Epithelial cell of esophagus (primary cell): Measurements from ENCODE around the gene LURAP1L.

ENCODE experiments used
- DNase-seq: peaks from one replicate; pipeline ENCODE4 v3.0.0; 2010; ENCODE audit warnings: low read depth
- H3K4me3 ChIP-seq: 2 replicates; pipeline ENCODE4 v1.5.1; 2011; ENCODE audit warnings: mild to moderate bottlenecking, low read length, control low read depth
- CTCF ChIP-seq: IDR thresholded peaks from 2 replicates; pipeline ENCODE4 v1.5.1; 2011; ENCODE audit warnings: low read depth, mild to moderate bottlenecking, low read length, control low read depth, inconsistent platforms; ENCODE audit not compliant: insufficient read depth; ENCODE audit errors: missing control alignments

Gene LURAP1L

GRCh38 chr9:12811935-12812334, 37.1 kb downstream of the LURAP1L start:
- DNase-seq, result no peak
- TF ChIP-seq CTCF, result no peak
- H3K4me3 ChIP-seq, result no peak overlapping the region

GRCh38 chr9:12812710-12813109, 37.9 kb downstream of the LURAP1L start:
- no peak for DNase-seq
- TF ChIP-seq CTCF, result no peak
- no peak overlapping the region for H3K4me3 ChIP-seq

GRCh38 chr9:12813533-12813932, 38.7 kb downstream of the LURAP1L start:
- no peak for TF ChIP-seq CTCF
- no peak overlapping the region for H3K4me3 ChIP-seq
- DNase-seq, result no peak

- TF ChIP-seq CTCF, result peak; percentile 53
- DNase-seq, result peak; percentile 100
- H3K4me3 ChIP-seq, result no peak overlapping the region
These were observed 39.4 kb downstream of the LURAP1L start for GRCh38 chr9:12813960-12814876.

GRCh38 chr9:12814877-12815237, 40.0 kb downstream of the LURAP1L start:
- no peak for DNase-seq
- no peak for TF ChIP-seq CTCF
- H3K4me3 ChIP-seq, result no peak overlapping the region

GRCh38 chr9:12815888-12816287, 41.1 kb downstream of the LURAP1L start:
- no peak for TF ChIP-seq CTCF
- peak; percentile 46 for DNase-seq
- no peak overlapping the region for H3K4me3 ChIP-seq

- no peak overlapping the region for H3K4me3 ChIP-seq
- TF ChIP-seq CTCF, result no peak
- DNase-seq, result no peak
These were observed 41.9 kb downstream of the LURAP1L start for GRCh38 chr9:12816656-12817101.
